Measurements from ENCODE around the gene MLLT1.
A peak's percentile ranks its signal among the peaks of the same experiment; 100 is the strongest.
"Not testable (repeated sequence)": the region's sequence is repeated elsewhere in the genome, so short reads cannot be mapped to it uniquely, and the experiment has no call there.

The MLLT1 gene

DNA sequence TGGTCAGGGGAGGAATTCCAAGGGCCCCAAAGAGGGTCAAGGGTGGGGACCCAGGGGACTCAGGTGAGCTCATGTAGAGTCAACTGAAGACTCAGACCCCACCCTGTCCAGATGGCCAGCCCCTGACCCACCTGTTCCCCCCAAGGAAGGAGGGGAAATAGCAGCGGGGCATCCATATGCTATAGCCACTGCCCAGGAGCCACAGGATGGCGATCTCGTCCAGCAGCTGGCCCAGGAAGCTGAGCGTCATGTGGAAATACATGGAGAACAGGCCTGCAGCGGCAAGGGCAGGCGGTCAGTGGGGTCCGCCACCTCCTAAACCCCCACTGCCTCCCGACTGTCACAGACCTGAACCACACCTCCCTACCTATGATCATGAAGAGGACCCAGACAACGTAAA, 32.2 kb upstream of the MLLT1 start:
- DNase-seq (ENCODE audit: low read depth, low spot score): no peak
- no peaks in the 10 kb centered on the region for H3K9me3 ChIP-seq (ENCODE audit: low read depth, low read length)
- no peak for TF ChIP-seq POLR2AphosphoS5 (IDR thresholded peaks at IDR 0.05; ENCODE audit: borderline replicate concordance, low read depth, low read length)
- no peak for TF ChIP-seq EZH2 (IDR thresholded peaks at IDR 0.05)
- no peak for TF ChIP-seq FOXP2 (optimal IDR thresholded peaks at IDR 0.05; ENCODE audit: control extremely low read depth, extremely low read length, insufficient read depth)
- H3K36me3 ChIP-seq (ENCODE audit: insufficient read depth, low read length): no peaks in the 10 kb centered on the region
- H3K9ac ChIP-seq (ENCODE audit: insufficient read length): no peak overlapping the region
- no peak overlapping the region for H3K27ac ChIP-seq
- no peak overlapping the region for H3K4me3 ChIP-seq

DNA sequence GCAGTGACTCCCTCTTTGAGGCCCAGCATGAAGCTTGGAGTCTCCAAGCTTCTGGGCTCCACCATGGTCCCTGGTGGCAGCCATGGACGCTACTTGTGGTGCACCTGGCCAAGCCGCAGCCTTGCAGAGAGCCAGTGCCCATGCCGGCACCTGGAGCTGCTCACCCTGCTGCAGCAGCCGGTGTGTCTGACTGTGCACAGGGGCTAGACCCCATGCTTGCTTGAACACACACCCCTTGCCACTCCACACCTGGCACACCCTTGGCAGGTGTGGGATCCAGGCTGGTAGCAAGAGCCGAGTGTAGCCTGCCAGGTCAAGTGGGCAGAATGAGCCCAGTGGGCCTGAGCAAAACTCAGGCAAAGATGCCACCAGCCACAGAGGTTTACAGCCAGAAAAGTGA, 18.6 kb upstream of the MLLT1 start:
- H3K27ac ChIP-seq: no peak overlapping the region
- no peak overlapping the region for H3K4me3 ChIP-seq
- no peaks in the 10 kb centered on the region for H3K36me3 ChIP-seq (ENCODE audit: insufficient read depth, low read length)
- no peak for DNase-seq (ENCODE audit: low read depth, low spot score)
- no peak overlapping the region for H3K9ac ChIP-seq (ENCODE audit: insufficient read length)
- H3K9me3 ChIP-seq (ENCODE audit: low read depth, low read length): no peaks in the 10 kb centered on the region
- TF ChIP-seq FOXP2 (optimal IDR thresholded peaks at IDR 0.05; ENCODE audit: control extremely low read depth, extremely low read length, insufficient read depth) (no peak), EZH2 (IDR thresholded peaks at IDR 0.05) (no peak), POLR2AphosphoS5 (IDR thresholded peaks at IDR 0.05; ENCODE audit: borderline replicate concordance, low read depth, low read length) (no peak)

DNA sequence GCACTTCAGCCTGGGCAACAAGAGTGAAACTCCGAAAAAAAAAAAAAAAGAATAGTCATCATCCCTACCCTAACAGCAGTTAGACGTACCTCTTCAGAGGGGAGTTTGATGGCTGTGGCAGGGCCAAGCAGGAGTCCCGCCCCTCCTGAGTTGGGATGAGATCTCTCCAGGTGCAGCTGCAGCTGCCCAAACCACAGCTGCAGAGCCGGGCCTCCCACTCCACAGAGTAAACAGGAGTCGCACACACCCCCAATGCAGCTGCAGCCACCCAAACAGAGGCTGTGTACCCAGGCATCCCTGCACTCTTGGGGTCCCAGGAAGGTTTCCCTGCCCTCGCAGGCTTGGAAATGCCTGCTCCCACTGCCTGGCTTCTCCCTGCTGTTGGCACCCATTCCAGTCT, 17.4 kb upstream of the MLLT1 start:
- Histone ChIP-seq H3K36me3 (ENCODE audit: insufficient read depth, low read length) (no peaks in the 10 kb centered on the region), H3K4me3 (no peak overlapping the region), H3K9ac (ENCODE audit: insufficient read length) (no peak overlapping the region), H3K9me3 (ENCODE audit: low read depth, low read length) (no peaks in the 10 kb centered on the region; the same call in 1 of the 2 replicates), H3K27ac (no peak overlapping the region)
- TF ChIP-seq EZH2 (IDR thresholded peaks at IDR 0.05): no peak
- no peak for TF ChIP-seq POLR2AphosphoS5 (IDR thresholded peaks at IDR 0.05; ENCODE audit: borderline replicate concordance, low read depth, low read length)
- TF ChIP-seq FOXP2 (optimal IDR thresholded peaks at IDR 0.05; ENCODE audit: control extremely low read depth, extremely low read length, insufficient read depth): no peak
- no peak for DNase-seq (ENCODE audit: low read depth, low spot score)

DNA sequence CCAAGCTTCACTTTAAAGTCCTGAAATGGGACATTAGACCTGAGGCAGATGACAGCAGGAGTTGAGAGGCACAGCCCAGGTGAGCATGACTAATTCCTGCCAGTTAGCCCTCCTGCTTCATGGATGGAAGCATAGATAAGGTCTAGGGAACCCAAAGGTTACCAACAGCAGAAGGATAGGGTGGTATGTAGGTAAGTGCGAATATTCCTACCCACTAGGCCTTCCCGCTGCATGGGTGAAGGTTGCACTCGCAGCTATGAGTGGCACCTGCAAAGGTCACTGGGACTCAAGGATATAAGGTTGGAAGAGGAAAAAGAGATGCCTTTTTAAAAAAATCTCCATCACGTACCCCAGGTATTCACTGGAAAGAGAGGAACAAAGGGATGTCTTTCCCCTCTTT, 12.2 kb upstream of the MLLT1 start:
- TF ChIP-seq EZH2 (IDR thresholded peaks at IDR 0.05) (no peak), POLR2AphosphoS5 (IDR thresholded peaks at IDR 0.05; ENCODE audit: borderline replicate concordance, low read depth, low read length) (no peak), FOXP2 (optimal IDR thresholded peaks at IDR 0.05; ENCODE audit: control extremely low read depth, extremely low read length, insufficient read depth) (no peak)
- Histone ChIP-seq H3K9ac (ENCODE audit: insufficient read length) (no peak overlapping the region), H3K4me3 (no peak overlapping the region), H3K27ac (no peak overlapping the region), H3K9me3 (ENCODE audit: low read depth, low read length) (peaks cover 6% of the 10 kb centered on the region; the same call in 1 of the 2 replicates), H3K36me3 (ENCODE audit: insufficient read depth, low read length) (no peaks in the 10 kb centered on the region)
- no peak for DNase-seq (ENCODE audit: low read depth, low spot score)

DNA sequence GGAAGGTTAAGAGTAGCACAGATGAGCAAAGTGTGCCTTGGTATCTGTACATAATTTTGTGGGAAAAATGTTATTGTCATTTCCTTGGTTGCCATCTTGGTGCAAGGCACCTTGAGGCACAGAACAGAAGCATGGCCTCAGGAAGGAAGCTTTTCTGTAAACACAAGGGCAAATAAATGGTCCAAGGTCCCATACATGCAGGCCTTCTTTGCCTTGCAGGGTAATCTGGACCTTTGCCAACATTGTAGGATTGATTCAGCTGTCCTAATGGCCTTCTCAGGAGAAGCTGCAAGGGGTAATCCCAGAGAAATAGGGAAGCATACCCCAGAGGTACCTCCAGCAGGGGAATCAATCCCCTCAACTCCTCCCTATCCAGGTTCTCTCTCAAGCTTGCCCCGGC, 9.0 kb upstream of the MLLT1 start:
- TF ChIP-seq EZH2 (IDR thresholded peaks at IDR 0.05) (no peak), POLR2AphosphoS5 (IDR thresholded peaks at IDR 0.05; ENCODE audit: borderline replicate concordance, low read depth, low read length) (no peak), FOXP2 (optimal IDR thresholded peaks at IDR 0.05; ENCODE audit: control extremely low read depth, extremely low read length, insufficient read depth) (no peak)
- H3K36me3 ChIP-seq (ENCODE audit: insufficient read depth, low read length): no peaks in the 10 kb centered on the region
- H3K27ac ChIP-seq: no peak overlapping the region
- H3K9ac ChIP-seq (ENCODE audit: insufficient read length): no peak overlapping the region
- H3K9me3 ChIP-seq (ENCODE audit: low read depth, low read length): peaks cover 6% of the 10 kb centered on the region; the same call in 1 of the 2 replicates
- H3K4me3 ChIP-seq: no peak overlapping the region
- DNase-seq (ENCODE audit: low read depth, low spot score): no peak

DNA sequence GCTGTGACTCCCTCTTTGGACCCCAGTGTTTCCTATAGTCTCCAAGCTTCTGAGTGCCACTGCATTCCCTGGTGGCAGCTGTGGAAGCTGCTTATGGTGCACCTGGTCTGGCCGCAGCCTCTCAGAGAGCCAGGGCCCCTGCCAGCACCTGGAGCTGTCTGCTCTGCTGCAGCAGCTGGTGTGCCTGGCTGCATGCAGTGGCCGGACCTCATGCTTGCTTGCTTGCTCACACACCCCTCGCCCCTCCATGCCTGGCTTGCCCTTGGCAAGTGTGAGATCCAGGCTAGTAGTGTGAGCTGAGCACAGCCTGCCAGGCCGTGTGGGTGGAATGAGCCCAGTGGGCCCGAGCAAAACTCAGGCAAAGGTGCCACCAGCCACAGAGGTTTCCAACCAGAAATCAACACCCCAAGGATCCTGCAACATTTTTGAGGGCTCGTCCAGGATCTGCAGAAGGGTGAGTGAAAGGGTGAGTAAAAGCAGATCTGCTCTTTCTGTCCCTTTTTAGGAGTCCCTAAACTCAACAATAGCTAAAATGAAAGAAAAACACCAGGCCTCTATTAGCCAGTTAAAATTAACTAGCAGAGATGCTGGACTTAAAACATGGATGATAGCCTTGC, 7.6 kb upstream of the MLLT1 start:
- H3K4me3 ChIP-seq: no peak overlapping the region
- DNase-seq (ENCODE audit: low read depth, low spot score): no peak
- no peak for TF ChIP-seq EZH2 (IDR thresholded peaks at IDR 0.05)
- H3K27ac ChIP-seq: no peak overlapping the region
- H3K9ac ChIP-seq (ENCODE audit: insufficient read length): no peak overlapping the region
- H3K36me3 ChIP-seq (ENCODE audit: insufficient read depth, low read length): no peaks in the 10 kb centered on the region
- peaks cover 6% of the 10 kb centered on the region; the same call in 1 of the 2 replicates for H3K9me3 ChIP-seq (ENCODE audit: low read depth, low read length)

DNA sequence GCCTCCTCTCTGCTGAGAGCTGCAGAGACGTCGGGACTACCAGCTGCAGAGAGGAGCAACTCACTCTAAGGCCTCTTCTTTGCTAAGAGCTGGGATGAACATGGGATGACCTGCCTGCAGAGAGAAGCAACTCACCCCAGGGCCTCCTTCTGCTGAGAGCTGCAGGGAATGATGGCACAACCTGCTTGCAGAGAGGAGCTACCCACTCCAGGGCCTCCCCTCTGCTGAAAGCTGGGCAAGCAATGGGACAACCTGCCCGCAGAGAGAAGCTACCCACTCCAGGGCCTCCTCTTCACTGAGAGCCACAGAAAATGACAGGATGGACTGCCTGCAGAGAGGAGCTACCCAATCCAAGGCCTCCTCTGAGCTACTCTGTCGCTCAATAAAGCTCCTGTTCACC, 6.9 kb upstream of the MLLT1 start:
- Histone ChIP-seq H3K36me3 (ENCODE audit: insufficient read depth, low read length) (no peaks in the 10 kb centered on the region), H3K4me3 (no peak overlapping the region), H3K9me3 (ENCODE audit: low read depth, low read length) (peaks cover 2% of the 10 kb centered on the region; the same call in 1 of the 2 replicates)

DNA sequence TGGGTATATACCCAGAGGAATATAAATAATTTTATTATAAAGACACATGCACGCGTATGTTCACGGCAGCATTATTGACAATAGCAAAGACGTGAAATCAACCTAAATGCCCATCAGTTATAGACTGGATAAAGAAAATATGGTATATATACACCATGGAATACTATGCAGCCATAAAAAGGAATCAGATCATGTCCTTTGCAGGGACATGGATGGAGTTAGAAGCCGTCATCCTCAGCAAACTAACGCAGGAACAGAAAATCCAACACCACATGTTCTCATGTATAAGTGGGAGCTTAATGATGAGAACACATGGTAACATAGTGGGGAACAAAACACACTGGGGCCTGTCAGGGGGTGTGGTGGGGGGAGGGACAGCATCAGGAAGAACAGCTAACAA, 2.6 kb upstream of the MLLT1 start:
- H3K27ac ChIP-seq; H3K4me3 ChIP-seq; H3K9ac ChIP-seq (ENCODE audit: insufficient read length); H3K36me3 ChIP-seq (ENCODE audit: insufficient read depth, low read length); H3K9me3 ChIP-seq (ENCODE audit: low read depth, low read length); DNase-seq (ENCODE audit: low read depth, low spot score): not testable (repeated sequence)

More for the DNA sequence above, 6.9 kb upstream of the MLLT1 start:
- H3K27ac ChIP-seq: no peak overlapping the region
- DNase-seq (ENCODE audit: low read depth, low spot score): no peak
- no peak for TF ChIP-seq EZH2 (IDR thresholded peaks at IDR 0.05)
- H3K9ac ChIP-seq (ENCODE audit: insufficient read length): no peak overlapping the region

DNA sequence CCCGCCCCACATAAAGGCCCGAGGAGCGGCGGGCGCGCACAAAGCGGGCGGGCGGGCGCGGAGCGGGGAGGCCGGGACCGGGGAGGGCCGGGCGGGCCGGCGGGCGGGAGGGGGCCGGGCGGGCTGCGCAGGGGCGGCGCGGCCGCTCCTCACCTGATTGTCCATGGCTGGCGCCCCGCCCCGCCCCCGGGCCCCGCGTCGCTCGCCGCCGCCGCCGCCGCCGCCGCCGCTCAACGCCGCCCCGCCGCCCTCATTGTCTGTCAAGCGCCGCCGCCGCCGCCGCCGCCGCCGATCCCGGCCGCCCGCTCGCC, 200 bp downstream of the MLLT1 start:
- Histone ChIP-seq H3K36me3 (ENCODE audit: insufficient read depth, low read length) (peaks cover 12% of the 10 kb centered on the region; the same call in 1 of the 2 replicates), H3K9me3 (ENCODE audit: low read depth, low read length) (no peaks in the 10 kb centered on the region), H3K4me3 (peak overlapping the region; percentile 82), H3K9ac (ENCODE audit: insufficient read length) (peak overlapping the region; percentile 88), H3K27ac (no peak overlapping the region)
- DNase-seq (ENCODE audit: low read depth, low spot score): no peak
- no peak for TF ChIP-seq FOXP2 (optimal IDR thresholded peaks at IDR 0.05; ENCODE audit: control extremely low read depth, extremely low read length, insufficient read depth)
- no peak for TF ChIP-seq POLR2AphosphoS5 (IDR thresholded peaks at IDR 0.05; ENCODE audit: borderline replicate concordance, low read depth, low read length)
- TF ChIP-seq EZH2 (IDR thresholded peaks at IDR 0.05): no peak

Data from SK-N-MC (cell line).